Metanephros (tissue), 2 donors: ENCODE results near the gene UQCRQ. TPM values are rescaled to one million over a fixed set of nuclear protein-coding genes. Genes with fewer than 3 reads are reported as not detected.

Source experiments
- small RNA-seq: library from RNA; depleted of rRNA; stranded (forward); fragments of <200 nt; gene quantifications from one replicate; pipeline ENCODE3, GENCODE V24; 2014; ENCODE audit warnings: low replicate concordance
- total RNA-seq: library from RNA; depleted of rRNA; stranded (reverse); fragments of >200 nt; gene quantifications from one replicate; pipeline ENCODE4 v1.2.3, GENCODE V29; 2014

UQCRQ gene
- 146 TPM for total RNA-seq

DNA sequence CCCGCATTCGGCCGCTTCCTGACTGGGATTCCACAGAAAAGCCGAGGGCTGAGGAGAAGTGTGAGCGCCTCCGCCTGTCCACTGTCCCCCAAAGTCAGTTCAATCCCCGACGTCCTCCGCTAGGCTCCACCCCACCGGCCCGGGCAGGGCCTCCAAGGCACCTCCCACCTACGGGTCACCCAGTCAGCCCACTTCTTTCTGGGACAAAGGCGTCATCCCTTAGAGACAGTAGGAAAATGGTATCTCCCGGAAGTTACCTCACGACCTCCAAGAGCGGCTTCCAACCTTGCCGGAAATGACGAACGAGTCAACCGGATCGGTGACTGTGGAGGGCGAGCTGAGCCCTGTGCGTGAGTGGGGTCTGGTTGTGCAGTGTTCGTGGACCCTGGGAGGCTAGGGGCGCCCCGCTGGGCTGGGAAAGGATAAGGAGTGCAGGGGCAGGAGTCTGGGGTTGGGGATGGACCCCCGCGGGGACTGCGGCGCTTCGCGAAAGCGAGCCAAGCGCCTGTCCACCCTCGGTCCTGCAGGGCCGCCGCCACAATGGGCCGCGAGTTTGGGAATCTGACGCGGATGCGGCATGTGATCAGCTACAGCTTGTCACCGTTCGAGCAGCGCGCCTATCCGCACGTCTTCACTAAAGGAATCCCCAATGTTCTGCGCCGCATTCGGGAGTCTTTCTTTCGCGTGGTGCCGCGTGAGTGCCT is at the start of gene UQCRQ, which contains the start of gene GDF9:
Gene UQCRQ, plus strand, starts transcription at position 301 of the 704 bp plus-strand sequence. Its CDS starts 240 bp downstream, at position 541.
Gene GDF9, minus strand, starts transcription at position 128 of the 704 bp plus-strand sequence. CDS start 1,936 bp downstream, outside the sequence.

DNA sequence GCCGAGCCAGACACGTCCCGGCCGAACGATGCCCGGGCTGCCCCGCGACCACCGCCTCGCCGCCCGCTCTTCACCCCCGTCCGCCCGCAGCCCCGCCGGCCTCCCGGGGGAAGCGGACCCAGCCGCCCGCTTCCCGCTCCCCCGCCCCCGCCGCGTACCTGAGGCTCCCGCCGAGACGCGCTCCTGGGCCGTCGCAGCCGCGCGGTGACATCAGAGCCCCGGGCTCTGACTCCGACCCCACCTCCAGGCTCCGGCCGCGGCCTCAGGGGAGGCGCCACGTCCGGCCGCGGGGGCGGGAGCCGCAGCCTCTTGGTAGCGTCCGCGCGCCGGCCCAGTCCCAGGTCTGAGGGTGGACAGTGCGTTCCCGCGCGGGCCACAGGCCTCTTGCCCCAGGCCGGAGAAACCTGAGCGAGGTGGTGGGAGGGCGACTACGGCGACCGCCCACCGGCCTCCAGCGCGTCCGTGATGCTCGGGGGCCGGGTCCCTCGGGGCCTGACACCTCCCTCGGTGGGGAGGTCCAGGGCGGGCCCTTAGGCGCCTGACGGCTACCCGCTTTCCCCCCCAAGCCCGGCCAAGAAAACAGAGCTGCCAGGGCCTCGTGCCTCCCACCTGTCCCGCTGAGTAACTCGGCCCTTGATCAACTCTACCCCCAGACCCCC is 35.9 kb upstream of the UQCRQ start, which contains the start of gene SHROOM1:
Gene SHROOM1, minus strand, starts transcription at position 212 of the 659 bp plus-strand sequence. CDS start 4,507 bp downstream, outside the sequence.

DNA sequence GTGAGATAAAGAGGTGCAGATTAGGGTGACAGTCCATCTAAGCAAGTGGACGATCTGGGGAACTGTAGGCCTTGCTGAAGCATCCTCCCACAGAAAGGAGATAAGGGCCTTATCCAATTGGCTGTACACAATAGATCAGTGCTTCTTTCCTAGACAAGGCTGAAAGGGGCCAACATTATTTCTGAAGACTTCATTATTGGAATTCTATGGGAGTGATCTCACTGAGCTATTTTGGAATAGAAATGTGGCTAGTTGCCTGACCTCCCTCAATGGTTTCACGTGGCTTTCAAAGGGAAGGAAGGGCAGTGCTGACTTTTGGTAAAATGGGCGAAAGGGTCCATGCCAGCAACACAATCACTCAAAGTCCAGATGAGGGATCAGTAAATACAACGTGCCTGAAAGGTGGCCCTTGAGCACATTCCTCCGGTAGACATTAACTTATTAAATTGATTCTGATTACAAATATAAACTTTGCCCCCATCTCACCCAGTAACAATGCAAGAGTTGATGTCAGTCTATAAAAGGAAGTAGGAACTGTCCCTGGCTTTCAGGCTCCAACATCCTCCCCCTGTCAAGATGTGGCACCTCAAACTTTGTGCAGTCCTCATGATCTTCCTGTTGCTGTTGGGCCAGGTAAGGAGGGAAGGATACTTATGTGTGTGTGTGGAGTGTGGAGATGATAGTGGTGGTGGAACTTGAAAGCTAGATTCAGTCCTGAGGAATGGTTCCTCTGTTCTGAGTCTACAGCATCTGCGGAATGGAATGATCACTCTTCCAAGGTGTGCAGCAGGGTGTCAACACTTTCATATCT is 6.9 kb downstream of the UQCRQ start, which contains the start of gene LEAP2:
Gene LEAP2, plus strand, starts transcription at position 550 of the 811 bp plus-strand sequence. Its CDS starts 27 bp downstream, at position 577.

Small RNA genes lying within 50 kb of the gene (small RNA-seq; reads per million reads assigned to genes)
- not detected for gene RNA5SP192

Other genes starting within 250 kb of the UQCRQ start
- gene IL13, start 208.5 kb upstream of the UQCRQ start, total RNA-seq = not detected
- gene IL4, start 192.7 kb upstream of the UQCRQ start, total RNA-seq = not detected
- 12.0 TPM for gene KIF3A, start 129.1 kb upstream of the UQCRQ start, total RNA-seq
- 4.5 TPM for gene CCNI2, start 119.2 kb upstream of the UQCRQ start, total RNA-seq
- 59.6 TPM for gene SEPTIN8, start 89.4 kb upstream of the UQCRQ start, total RNA-seq
- gene SOWAHA, start 53.3 kb upstream of the UQCRQ start, total RNA-seq = 6.9 TPM
- 26.8 TPM for gene SHROOM1, start 36.0 kb upstream of the UQCRQ start, total RNA-seq
- 1.4 TPM for gene GDF9, start 173 bp upstream of the UQCRQ start, total RNA-seq
- 5.3 TPM for gene LEAP2, start 7.0 kb downstream of the UQCRQ start, total RNA-seq
- 66.2 TPM for gene AFF4, start 97.0 kb downstream of the UQCRQ start, total RNA-seq
- gene ZCCHC10, start 159.9 kb downstream of the UQCRQ start, total RNA-seq = 10.6 TPM
- gene HSPA4, start 185.4 kb downstream of the UQCRQ start, total RNA-seq = 58.7 TPM